Transverse colon (tissue), 4 donors: ENCODE results near the gene CD96. TPM values are rescaled to one million over a fixed set of nuclear protein-coding genes. Genes with fewer than 3 reads are reported as not detected.

Source experiments
- DNase-seq: peaks from one replicate; pipeline ENCODE4 v3.0.0-alpha.2; 2019
- H3K27ac ChIP-seq, 4 donors: fragments of 200-600 bp; sonication (generic); 2 replicates each; pipeline ENCODE4 v1.5.1; 2016 to 2018; ENCODE audit warnings: inconsistent platforms in 4 of 4
- H3K27me3 ChIP-seq: fragments of 200-600 bp; sonication (generic); 2 replicates; pipeline ENCODE4 v1.5.1; 2017; ENCODE audit warnings: inconsistent platforms
- H3K36me3 ChIP-seq, 4 donors: fragments of 200-600 bp; sonication (generic); 2 replicates each; pipeline ENCODE4 v1.5.1; 2017 to 2019; ENCODE audit warnings: inconsistent platforms in 4 of 4
- H3K4me1 ChIP-seq, 4 donors: fragments of 200-600 bp; sonication (generic); 2 replicates each; pipeline ENCODE4 v1.5.1; 2017 to 2020; ENCODE audit warnings: inconsistent platforms in 4 of 4
- H3K4me3 ChIP-seq, 4 donors: fragments of 200-600 bp; sonication (generic); 1 replicate in 1 of 4; 2 replicates in 3 of 4; pipeline versions ENCODE4 v1.5.1 to v1.6.1; 2017 to 2019; ENCODE audit warnings: inconsistent platforms in 4 of 4
- H3K9me3 ChIP-seq, 2 donors: fragments of 200-600 bp; sonication (generic); 2 replicates each; pipeline ENCODE4 v1.5.1; 2017 to 2019; ENCODE audit warnings: inconsistent platforms in 2 of 2
- EP300 ChIP-seq: sonication (generic); formaldehyde crosslinking; IDR thresholded peaks from one replicate; pipeline ENCODE4 v1.6.1; 2017; ENCODE audit warnings: antibody characterized with exemption, low read depth
- POLR2A ChIP-seq: fragments of 450-650 bp; IDR thresholded peaks from one replicate; pipeline ENCODE4 v1.6.1; 2016; ENCODE audit warnings: antibody characterized with exemption, mild to moderate bottlenecking, moderate library complexity
- POLR2AphosphoS5 ChIP-seq, 3 donors: sonication (generic); formaldehyde crosslinking; IDR thresholded peaks; one replicate each; pipeline ENCODE4 v1.6.1; 2016; ENCODE audit warnings: antibody characterized with exemption in 3 of 3
- WGBS, 2 donors: methylation state at CpG; one replicate each; pipeline ENCODE4 v1.1.5; 2018; ENCODE audit warnings: low coverage in 1 of 2; 5-methylcytosine and 5-hydroxymethylcytosine counted together
- in situ Hi-C, 4 donors: fragments of 200-750 bp; cut with MboI; loops; one replicate each; pipeline versions ENCODE4 v1.15.0 to v1.15.1; 2017; ENCODE audit warnings: low sequenced_read_pairs in 3 of 4, low pct_ligation_motif_present in 1 of 4, low pct_unique_long_range_greater_than_20kb in 1 of 4
- intact Hi-C: fragments of 100-400 bp; cut with DNase I; formaldehyde crosslinking; loops from one replicate; pipeline ENCODE4 v1.15.1; 2023; ENCODE audit warnings: low total_unique reads
- total RNA-seq, 4 donors: library from RNA; depleted of rRNA; stranded (reverse); fragments of >200 nt; gene quantifications; one replicate each; pipeline ENCODE4 v1.1.0, GENCODE V29; 2016
- TF ChIP-seq, protein P1 (sequence below), 5 experiments: fragments of 200-600 bp in 3 of 5; fragments of 450-650 bp in 2 of 5; sonication (generic) in 3 of 5; IDR thresholded peaks; 1 replicate in 2 of 5; 2 replicates in 3 of 5; pipeline ENCODE4 v1.5.1; 2016 to 2017; ENCODE audit warnings: antibody characterized with exemption in 5 of 5, inconsistent platforms in 3 of 5, mild to moderate bottlenecking in 2 of 5, moderate library complexity in 1 of 5

CD96 gene
- total RNA-seq, 4 donors from 2014 or later: 5.5 to 24.3 (median 13.0) TPM

DNA sequence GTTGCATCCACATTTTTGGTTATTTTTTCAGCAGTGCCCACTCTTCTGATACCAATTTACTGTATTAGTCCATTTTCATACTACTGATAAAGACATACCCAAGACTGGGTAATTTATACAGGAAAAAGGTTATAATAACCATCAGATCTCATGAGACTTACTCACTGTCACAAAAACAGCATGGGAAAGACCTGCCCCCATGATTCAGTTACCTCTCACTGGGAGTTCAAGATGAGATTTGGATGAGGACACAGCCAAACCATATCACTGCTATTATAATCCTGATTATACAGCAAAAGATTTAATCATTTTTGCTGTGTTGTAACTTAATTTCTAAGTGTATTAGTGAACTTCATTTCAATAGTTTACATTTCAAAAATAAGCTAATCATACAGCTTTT lies 46.5 kb downstream of the CD96 start:
- no peak for TF ChIP-seq POLR2AphosphoS5 (IDR thresholded peaks at IDR 0.05)
- H3K36me3 ChIP-seq: no peaks in the 10 kb centered on the region
- no peaks in the 10 kb centered on the region for H3K4me1 ChIP-seq
- H3K9me3 ChIP-seq: no peaks in the 10 kb centered on the region
- in situ Hi-C loops: no loop called here
- intact Hi-C loops: no loop called here
- no peak for DNase-seq
- H3K4me3 ChIP-seq: no peak overlapping the region
- no peaks in the 10 kb centered on the region for H3K27me3 ChIP-seq
- H3K27ac ChIP-seq: no peak overlapping the region

DNA sequence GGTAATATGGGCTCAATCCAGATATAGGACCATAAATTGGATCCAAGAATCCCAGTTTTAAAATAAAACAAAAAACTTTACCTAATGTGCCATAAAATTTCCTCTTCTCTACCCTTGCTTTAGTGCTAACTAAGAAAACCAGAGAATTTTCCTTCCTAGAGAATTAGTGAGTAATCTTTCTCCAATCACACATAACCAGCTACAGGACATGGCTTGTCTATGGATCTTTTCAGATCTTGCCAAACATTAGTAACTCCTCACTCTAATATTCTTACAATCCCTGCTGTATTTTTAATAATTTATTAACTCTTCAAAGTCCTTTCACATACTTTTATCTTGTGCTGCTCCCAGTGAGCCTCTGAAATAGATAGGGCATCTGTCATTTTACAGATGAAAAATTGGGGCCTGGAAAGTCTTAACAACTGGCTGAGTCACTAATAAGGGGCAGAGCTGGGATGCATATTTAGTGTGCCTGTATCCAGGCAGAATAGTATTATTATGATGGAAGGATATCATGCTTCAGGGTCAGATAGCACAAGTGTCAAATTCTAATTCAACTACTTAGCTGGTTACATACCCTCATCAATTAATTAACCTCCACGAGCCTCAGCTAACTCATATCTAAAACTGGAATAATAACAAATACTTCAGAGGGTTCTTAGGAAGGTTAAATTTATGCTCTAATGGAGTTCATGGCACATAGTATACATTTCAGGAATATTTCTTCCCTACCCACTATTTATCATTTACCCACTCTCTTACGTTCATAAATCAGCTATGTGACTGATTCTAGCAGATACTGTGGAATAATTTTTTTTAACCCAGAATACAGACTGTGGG lies 47.5 kb downstream of the CD96 start:
- no peak overlapping the region for H3K27ac ChIP-seq
- no peak overlapping the region for H3K4me3 ChIP-seq
- no peaks in the 10 kb centered on the region for H3K27me3 ChIP-seq
- in situ Hi-C loops: no loop called here
- 59 to 81% methylated on average over 2 of the region's 2 CpGs for WGBS, 2 donors
- H3K9me3 ChIP-seq: no peaks in the 10 kb centered on the region
- H3K36me3 ChIP-seq: no peaks in the 10 kb centered on the region
- DNase-seq: no peak
- intact Hi-C loops: no loop called here
- TF ChIP-seq POLR2A (no peak), POLR2AphosphoS5 (IDR thresholded peaks at IDR 0.05) (no peak), EP300 (no peak)
- TF ChIP-seq, protein P1, sequence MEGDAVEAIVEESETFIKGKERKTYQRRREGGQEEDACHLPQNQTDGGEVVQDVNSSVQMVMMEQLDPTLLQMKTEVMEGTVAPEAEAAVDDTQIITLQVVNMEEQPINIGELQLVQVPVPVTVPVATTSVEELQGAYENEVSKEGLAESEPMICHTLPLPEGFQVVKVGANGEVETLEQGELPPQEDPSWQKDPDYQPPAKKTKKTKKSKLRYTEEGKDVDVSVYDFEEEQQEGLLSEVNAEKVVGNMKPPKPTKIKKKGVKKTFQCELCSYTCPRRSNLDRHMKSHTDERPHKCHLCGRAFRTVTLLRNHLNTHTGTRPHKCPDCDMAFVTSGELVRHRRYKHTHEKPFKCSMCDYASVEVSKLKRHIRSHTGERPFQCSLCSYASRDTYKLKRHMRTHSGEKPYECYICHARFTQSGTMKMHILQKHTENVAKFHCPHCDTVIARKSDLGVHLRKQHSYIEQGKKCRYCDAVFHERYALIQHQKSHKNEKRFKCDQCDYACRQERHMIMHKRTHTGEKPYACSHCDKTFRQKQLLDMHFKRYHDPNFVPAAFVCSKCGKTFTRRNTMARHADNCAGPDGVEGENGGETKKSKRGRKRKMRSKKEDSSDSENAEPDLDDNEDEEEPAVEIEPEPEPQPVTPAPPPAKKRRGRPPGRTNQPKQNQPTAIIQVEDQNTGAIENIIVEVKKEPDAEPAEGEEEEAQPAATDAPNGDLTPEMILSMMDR (IDR thresholded peaks at IDR 0.05): no peak
- H3K4me1 ChIP-seq: no peaks in the 10 kb centered on the region

DNA sequence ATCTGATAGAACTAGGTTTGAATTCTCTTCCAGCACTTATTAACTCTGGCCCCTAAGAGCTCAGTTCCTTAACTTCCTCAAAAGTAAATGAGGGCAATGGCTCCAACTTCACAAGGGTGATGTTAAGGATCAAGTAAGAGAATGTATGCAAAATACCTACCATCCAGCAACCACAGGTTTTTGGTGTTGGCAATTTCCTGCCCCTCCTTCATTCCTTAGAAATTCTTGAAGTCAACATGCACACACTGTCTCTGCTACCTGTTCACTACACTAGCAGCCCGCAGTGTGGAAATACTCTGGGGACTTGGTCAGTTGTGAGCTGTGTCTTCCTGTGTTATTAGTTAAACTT lies 48.1 kb downstream of the CD96 start:
- Histone ChIP-seq H3K9me3 (no peaks in the 10 kb centered on the region), H3K4me3 (no peak overlapping the region), H3K4me1 (no peaks in the 10 kb centered on the region), H3K27ac (no peak overlapping the region), H3K27me3 (no peaks in the 10 kb centered on the region), H3K36me3 (no peaks in the 10 kb centered on the region)
- in situ Hi-C loops (no loop called here), intact Hi-C loops (no loop called here)
- 86 to 89% methylated on average over 1 of the region's 1 CpG for WGBS, 2 donors
- DNase-seq: no peak
- TF ChIP-seq EP300 (no peak), POLR2A (no peak), POLR2AphosphoS5 (IDR thresholded peaks at IDR 0.05) (no peak)
- TF ChIP-seq, protein P1 (IDR thresholded peaks at IDR 0.05): no peak

DNA sequence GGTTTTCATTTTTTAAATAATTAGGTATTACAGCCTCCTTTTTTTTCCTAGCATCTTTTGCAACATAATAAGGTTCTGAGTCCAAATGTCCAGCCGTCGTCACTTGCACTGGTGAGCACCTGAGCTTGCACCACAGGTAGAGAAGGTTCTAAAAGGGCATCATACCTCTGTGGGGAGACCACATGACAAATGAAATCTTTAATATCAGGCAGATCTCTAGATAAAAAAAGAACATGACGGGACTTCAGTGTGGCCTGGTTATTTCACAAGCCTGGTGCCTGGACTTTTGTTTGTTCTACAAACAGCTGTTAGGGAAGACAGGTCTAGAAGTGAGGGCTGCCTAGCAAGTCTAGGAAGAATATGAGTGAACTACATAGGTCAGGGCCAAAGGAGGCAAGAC lies 49.6 kb downstream of the CD96 start:
- intact Hi-C loops: no loop called here
- 57 to 84% methylated on average over 1 to 3 of the region's 3 CpGs for WGBS, 2 donors
- TF ChIP-seq EP300: no peak
- TF ChIP-seq POLR2AphosphoS5 (IDR thresholded peaks at IDR 0.05): no peak
- no peak for TF ChIP-seq POLR2A
- TF ChIP-seq, protein P1 (IDR thresholded peaks at IDR 0.05): no peak
- in situ Hi-C loops: no loop called here
- Histone ChIP-seq H3K27ac (no peak overlapping the region), H3K36me3 (no peaks in the 10 kb centered on the region), H3K4me1 (no peaks in the 10 kb centered on the region), H3K9me3 (no peaks in the 10 kb centered on the region), H3K4me3 (no peak overlapping the region), H3K27me3 (no peaks in the 10 kb centered on the region)
- no peak for DNase-seq

DNA sequence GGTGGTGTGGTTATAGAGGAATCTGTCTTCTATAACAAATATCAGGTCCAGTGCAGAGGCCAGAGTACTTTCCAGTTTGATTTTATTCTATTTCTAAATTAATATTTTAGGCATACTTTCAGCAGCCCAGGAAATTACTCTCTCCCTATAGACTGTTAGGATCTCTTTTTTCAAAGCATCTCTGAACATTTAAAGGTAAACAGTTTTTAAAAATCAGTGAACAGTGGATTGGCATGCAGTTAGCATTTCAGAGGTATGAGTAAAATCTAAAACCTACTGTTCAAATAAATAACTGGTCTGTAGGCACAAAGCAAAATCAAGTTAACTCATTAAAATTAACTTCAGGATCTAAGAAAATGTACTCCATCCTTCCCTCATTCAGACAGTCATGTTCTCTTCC lies 50.1 kb downstream of the CD96 start:
- in situ Hi-C loops: no loop called here

More for the DNA sequence above, 50.1 kb downstream of the CD96 start:
- intact Hi-C loops: no loop called here
- Histone ChIP-seq H3K4me3 (no peak overlapping the region), H3K27ac (no peak overlapping the region), H3K9me3 (no peaks in the 10 kb centered on the region), H3K27me3 (no peaks in the 10 kb centered on the region), H3K36me3 (no peaks in the 10 kb centered on the region), H3K4me1 (no peaks in the 10 kb centered on the region)
- no peak for TF ChIP-seq EP300
- TF ChIP-seq POLR2A: no peak
- TF ChIP-seq, protein P1 (IDR thresholded peaks at IDR 0.05): no peak
- TF ChIP-seq POLR2AphosphoS5 (IDR thresholded peaks at IDR 0.05): no peak
- no peak for DNase-seq
